ENCODE data around the gene CD164L2. TPM values are rescaled to one million over a fixed set of nuclear protein-coding genes. Genes with fewer than 3 reads are reported as not detected.

The CD164L2 gene
- total RNA-seq, 1 donor from 2014 or later: not detected

DNA sequence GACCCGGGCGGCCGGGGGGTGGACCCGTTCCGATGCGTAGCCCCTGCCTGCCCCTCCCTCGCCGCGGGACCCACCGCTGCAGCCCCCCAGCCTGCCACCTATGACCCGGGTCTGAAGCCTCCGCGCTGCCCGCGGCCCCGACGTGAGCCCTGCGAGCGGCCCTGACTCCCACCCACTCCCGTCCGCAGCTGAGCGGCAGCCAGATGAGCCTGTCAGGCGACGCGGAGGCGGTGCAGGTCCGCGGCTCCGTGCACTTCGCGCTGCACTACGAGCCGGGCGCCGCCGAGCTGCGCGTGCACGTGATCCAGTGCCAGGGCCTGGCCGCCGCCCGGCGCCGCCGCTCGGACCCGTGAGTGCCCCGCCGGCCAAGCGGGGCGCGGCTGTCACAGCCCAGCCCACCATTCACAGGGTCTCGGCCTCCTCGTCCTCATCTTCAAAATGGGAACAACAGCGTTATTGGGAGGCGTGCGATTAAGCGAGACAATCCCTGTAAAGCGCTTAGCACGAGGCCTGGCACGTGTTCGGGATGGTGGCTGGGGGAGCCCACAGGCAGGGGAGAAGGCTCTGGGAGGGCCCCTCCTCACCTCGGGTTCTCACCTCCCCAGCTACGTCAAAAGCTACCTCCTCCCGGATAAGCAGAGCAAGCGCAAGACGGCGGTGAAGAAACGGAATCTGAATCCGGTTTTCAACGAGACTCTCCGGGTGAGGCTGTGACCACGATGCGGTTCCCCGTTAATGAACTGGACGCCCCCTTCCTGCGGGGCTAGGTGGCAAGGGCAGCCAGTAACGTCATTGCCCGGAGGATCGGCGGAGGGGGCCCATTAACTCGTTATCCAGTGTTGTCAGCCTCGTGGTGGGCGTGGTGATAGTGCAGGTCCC, 33.1 kb downstream of the CD164L2 start:
- H3K27ac ChIP-seq (replicated peaks): peak overlapping the region; percentile 63
- H3K4me1 ChIP-seq: peaks cover 29% of the 10 kb centered on the region
- DNase-seq: peak; percentile 59
- H3K27me3 ChIP-seq (ENCODE audit: low read depth): no peaks in the 10 kb centered on the region
- H3K36me3 ChIP-seq: peaks cover 22% of the 10 kb centered on the region
- peak overlapping the region; percentile 69 for H3K4me3 ChIP-seq
- no peaks in the 10 kb centered on the region for H3K9me3 ChIP-seq (replicated peaks)
- intact Hi-C loops (cut with micrococcal nuclease): no loop called here
- TF ChIP-seq, protein P1, sequence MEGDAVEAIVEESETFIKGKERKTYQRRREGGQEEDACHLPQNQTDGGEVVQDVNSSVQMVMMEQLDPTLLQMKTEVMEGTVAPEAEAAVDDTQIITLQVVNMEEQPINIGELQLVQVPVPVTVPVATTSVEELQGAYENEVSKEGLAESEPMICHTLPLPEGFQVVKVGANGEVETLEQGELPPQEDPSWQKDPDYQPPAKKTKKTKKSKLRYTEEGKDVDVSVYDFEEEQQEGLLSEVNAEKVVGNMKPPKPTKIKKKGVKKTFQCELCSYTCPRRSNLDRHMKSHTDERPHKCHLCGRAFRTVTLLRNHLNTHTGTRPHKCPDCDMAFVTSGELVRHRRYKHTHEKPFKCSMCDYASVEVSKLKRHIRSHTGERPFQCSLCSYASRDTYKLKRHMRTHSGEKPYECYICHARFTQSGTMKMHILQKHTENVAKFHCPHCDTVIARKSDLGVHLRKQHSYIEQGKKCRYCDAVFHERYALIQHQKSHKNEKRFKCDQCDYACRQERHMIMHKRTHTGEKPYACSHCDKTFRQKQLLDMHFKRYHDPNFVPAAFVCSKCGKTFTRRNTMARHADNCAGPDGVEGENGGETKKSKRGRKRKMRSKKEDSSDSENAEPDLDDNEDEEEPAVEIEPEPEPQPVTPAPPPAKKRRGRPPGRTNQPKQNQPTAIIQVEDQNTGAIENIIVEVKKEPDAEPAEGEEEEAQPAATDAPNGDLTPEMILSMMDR (IDR thresholded peaks at IDR 0.05; ENCODE audit: borderline replicate concordance): no peak

DNA sequence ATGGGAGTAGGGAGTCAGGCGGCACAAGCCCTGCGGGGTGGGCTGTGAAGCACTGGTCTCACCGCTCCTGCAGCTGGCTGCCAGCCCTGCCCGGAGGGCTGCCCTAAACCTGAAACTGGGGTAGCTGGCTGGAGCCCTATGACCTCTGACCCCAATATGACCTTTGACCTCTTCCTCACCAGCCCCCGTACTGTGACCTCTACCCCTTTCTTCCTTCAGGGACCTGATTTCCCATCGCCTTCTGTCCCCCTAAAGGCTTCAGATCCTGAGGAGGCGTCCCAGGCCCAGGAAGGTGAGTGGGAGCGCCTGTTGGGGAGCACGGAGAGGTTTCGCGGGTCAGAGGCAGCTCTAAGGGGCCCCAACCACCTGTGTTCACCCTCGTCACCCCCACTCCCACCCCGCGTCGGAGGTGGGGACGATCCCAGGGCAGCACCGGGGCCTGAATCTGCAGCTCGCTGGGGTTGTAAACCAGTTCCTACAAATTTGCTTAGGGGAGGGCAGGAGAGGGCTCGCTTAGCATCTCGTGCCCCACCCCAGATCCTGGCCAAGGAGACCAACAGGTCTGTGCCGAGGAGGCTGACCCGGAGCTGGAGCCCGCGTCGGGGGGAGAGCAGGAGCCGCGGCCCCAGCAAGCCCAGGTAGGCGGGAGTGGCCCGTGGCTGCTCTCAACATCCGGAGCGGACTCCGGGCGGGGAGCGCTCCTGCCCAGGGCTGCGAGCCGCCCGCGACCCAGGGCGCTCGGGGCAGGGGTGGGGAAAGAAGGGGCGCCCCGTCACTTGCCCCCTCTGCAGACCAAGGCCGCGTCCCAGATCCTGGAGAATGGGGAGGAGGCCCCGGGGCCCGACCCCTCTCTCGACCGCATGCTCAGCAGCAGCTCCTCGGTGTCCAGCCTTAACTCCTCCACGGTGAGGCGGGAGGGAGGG, 34.0 kb downstream of the CD164L2 start:
- Histone ChIP-seq H3K27me3 (ENCODE audit: low read depth) (no peaks in the 10 kb centered on the region), H3K27ac (replicated peaks) (no peak overlapping the region), H3K36me3 (peaks cover 13% of the 10 kb centered on the region), H3K4me1 (peaks cover 29% of the 10 kb centered on the region), H3K4me3 (peak overlapping the region; percentile 69), H3K9me3 (replicated peaks) (no peaks in the 10 kb centered on the region)
- DNase-seq: no peak
- TF ChIP-seq, protein P1 (IDR thresholded peaks at IDR 0.05; ENCODE audit: borderline replicate concordance): no peak
- intact Hi-C loops (cut with micrococcal nuclease): no loop called here

DNA sequence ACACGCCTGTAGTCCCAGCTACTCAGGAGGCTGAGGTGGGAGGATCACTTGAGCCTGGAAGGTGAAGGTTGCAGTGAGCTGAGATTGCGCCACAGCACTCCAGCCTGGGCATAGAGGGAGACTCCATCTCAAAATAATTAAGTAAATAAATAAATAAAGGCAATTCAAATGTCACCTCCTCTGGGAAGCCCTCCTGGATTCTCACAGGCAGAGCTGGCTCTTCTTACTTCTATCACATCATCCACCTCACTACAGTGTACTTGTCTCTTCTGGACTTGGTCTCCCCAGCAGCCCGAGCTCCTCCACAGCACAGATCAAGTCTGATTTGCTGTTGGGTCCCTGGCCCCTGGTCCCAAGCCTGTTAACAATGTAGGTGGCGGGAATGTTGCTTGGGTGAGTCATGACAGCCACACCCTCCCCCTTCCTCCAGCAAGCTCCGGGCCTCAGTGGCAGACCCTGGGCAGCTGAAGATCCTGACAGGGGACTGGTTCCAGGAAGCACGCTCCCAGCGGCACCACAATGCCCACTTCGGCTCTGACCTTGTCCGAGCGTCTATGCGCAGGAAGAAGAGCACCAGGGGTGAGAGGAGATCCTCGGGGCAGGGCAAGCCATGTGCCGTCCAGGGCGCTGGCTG, 36.0 kb downstream of the CD164L2 start:
- no peak overlapping the region for H3K4me3 ChIP-seq
- no peak for DNase-seq
- H3K4me1 ChIP-seq: peaks cover 34% of the 10 kb centered on the region
- H3K27ac ChIP-seq (replicated peaks): no peak overlapping the region
- H3K9me3 ChIP-seq (replicated peaks): no peaks in the 10 kb centered on the region
- no peaks in the 10 kb centered on the region for H3K27me3 ChIP-seq (ENCODE audit: low read depth)
- intact Hi-C loops (cut with micrococcal nuclease): no loop called here
- TF ChIP-seq, protein P1 (IDR thresholded peaks at IDR 0.05; ENCODE audit: borderline replicate concordance): no peak
- no peaks in the 10 kb centered on the region for H3K36me3 ChIP-seq

DNA sequence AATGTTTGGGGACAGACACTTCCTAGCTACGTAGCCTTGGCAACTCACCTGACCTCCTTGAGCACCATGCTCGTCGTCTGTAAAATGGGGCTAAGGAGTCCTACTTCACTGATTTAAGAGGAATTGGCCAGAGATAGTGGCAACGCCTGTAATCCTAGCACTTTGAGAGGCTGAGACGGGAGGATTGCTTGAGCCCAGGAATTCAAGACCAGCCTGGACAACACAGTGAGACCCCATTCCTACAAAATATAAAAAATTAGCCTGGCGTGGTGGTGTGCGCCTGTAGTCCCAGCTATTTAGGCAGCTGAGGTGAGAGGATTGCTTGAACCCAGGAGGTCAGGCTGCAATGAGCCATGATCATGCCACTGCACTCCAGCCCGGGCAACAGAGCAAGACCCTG, 36.8 kb downstream of the CD164L2 start:
- TF ChIP-seq, protein P1 (IDR thresholded peaks at IDR 0.05; ENCODE audit: borderline replicate concordance): no peak
- intact Hi-C loops (cut with micrococcal nuclease): no loop called here
- H3K27ac ChIP-seq (replicated peaks): no peak overlapping the region
- no peaks in the 10 kb centered on the region for H3K27me3 ChIP-seq (ENCODE audit: low read depth)
- no peaks in the 10 kb centered on the region for H3K9me3 ChIP-seq (replicated peaks)
- DNase-seq: no peak
- no peaks in the 10 kb centered on the region for H3K36me3 ChIP-seq
- H3K4me3 ChIP-seq: no peak overlapping the region
- peaks cover 35% of the 10 kb centered on the region for H3K4me1 ChIP-seq

DNA sequence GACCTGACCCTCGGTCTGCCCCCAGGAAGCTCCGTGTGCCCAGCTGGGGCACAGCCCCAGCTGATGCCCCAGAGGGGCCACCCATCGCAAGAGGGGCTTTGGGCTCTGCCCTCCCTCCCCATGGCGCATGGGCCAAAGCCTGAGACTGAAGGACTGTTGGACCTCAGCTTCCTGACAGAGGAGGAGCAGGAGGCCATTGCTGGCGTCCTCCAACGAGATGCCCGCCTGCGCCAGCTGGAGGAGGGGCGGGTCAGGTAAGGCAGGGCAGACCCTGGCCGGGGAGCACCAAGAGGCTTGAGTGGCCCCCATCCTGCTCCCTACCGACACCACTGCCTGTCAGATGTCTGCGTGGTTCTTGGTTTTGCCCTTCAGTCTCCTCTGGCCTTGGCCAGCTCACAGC, 37.9 kb downstream of the CD164L2 start:
- H3K27ac ChIP-seq (replicated peaks): no peak overlapping the region
- H3K27me3 ChIP-seq (ENCODE audit: low read depth): no peaks in the 10 kb centered on the region
- no peak overlapping the region for H3K4me3 ChIP-seq
- H3K4me1 ChIP-seq: peaks cover 24% of the 10 kb centered on the region
- TF ChIP-seq, protein P1 (IDR thresholded peaks at IDR 0.05; ENCODE audit: borderline replicate concordance): no peak
- intact Hi-C loops (cut with micrococcal nuclease): no loop called here
- H3K36me3 ChIP-seq: no peaks in the 10 kb centered on the region
- DNase-seq: no peak
- no peaks in the 10 kb centered on the region for H3K9me3 ChIP-seq (replicated peaks)
